Muscle of leg (tissue), 11 donors: Measurements from ENCODE around the gene NEGR1. TPM values are rescaled to one million over a fixed set of nuclear protein-coding genes. Genes with fewer than 3 reads are reported as not detected.
A peak's percentile ranks its signal among the peaks of the same experiment; 100 is the strongest.

Experiments used
- DNase-seq: peaks from one replicate; pipeline ENCODE4 v3.0.0; 2013
- H3K27ac ChIP-seq: one replicate; pipeline ENCODE4 v1.5.1; 2013; ENCODE audit warnings: mild to moderate bottlenecking, low read length, control low read depth
- H3K27me3 ChIP-seq: one replicate; pipeline ENCODE4 v1.6.1; 2013; ENCODE audit warnings: low read length; ENCODE audit not compliant: control insufficient read depth, insufficient read depth
- H3K36me3 ChIP-seq: one replicate; pipeline ENCODE4 v1.6.1; 2013; ENCODE audit warnings: low read length; ENCODE audit not compliant: control insufficient read depth, insufficient read depth
- H3K4me1 ChIP-seq: one replicate; pipeline ENCODE4 v1.6.1; 2013; ENCODE audit warnings: low read length; ENCODE audit not compliant: control insufficient read depth, insufficient read depth
- H3K4me3 ChIP-seq: one replicate; pipeline ENCODE4 v1.5.1; 2013; ENCODE audit warnings: low read length, control low read depth
- H3K9me3 ChIP-seq: replicated peaks from 2 replicates; pipeline ENCODE4 v1.6.1; 2013; ENCODE audit warnings: low read depth, low read length; ENCODE audit not compliant: control insufficient read depth
- WGBS: methylation state at CpG from one replicate; pipeline ENCODE4 v1.1.5; 2013; ENCODE audit warnings: missing lambda C conversion rate; ENCODE audit not compliant: insufficient coverage; 5-methylcytosine and 5-hydroxymethylcytosine counted together
- polyA plus RNA-seq, 8 donors: library from polyadenylated mRNA; unstranded; fragments of 120-200 nt; gene quantifications; one replicate each; pipeline versions ENCODE4 v1.2.1 to v1.2.3, GENCODE V29; 2013; ENCODE audit warnings: inconsistent platforms in 1 of 8, low replicate concordance in 1 of 8; ENCODE audit not compliant: insufficient read length in 8 of 8, insufficient read depth in 1 of 8
- total RNA-seq: library from RNA; stranded (reverse); fragments of 120-200 nt; gene quantifications from one replicate; pipeline ENCODE4 v1.2.4, GENCODE V29; 2013

Gene NEGR1
- total and polyA plus RNA-seq, 9 donors: 15.5 to 24.1 (median 22.1) TPM

GRCh38 chr1:71559880-71560279 is 722.5 kb downstream of the NEGR1 start:
- Histone ChIP-seq H3K27ac (no peak overlapping the region), H3K9me3 (no peaks in the 10 kb centered on the region), H3K27me3 (no peaks in the 10 kb centered on the region), H3K4me3 (no peak overlapping the region), H3K4me1 (no peaks in the 10 kb centered on the region), H3K36me3 (no peaks in the 10 kb centered on the region)
- no peak for DNase-seq
- WGBS: no CpG with 5 or more reads among the region's 1 CpG

- 92% methylated on average over 1 of the region's 2 CpGs for WGBS
- H3K4me3 ChIP-seq: no peak overlapping the region
- H3K27ac ChIP-seq: no peak overlapping the region
- no peaks in the 10 kb centered on the region for H3K4me1 ChIP-seq
- no peaks in the 10 kb centered on the region for H3K27me3 ChIP-seq
- no peaks in the 10 kb centered on the region for H3K36me3 ChIP-seq
- no peak for DNase-seq
- no peaks in the 10 kb centered on the region for H3K9me3 ChIP-seq
Observed at GRCh38 chr1:71557138-71557537, 725.2 kb downstream of the NEGR1 start.

GRCh38 chr1:71548398-71548890 is 733.9 kb downstream of the NEGR1 start:
- WGBS: no CpG with 5 or more reads among the region's 7 CpGs
- Histone ChIP-seq H3K27ac (no peak overlapping the region), H3K4me1 (no peaks in the 10 kb centered on the region), H3K4me3 (no peak overlapping the region), H3K9me3 (no peaks in the 10 kb centered on the region), H3K36me3 (no peaks in the 10 kb centered on the region), H3K27me3 (no peaks in the 10 kb centered on the region)
- DNase-seq: peak; percentile 3

- Histone ChIP-seq H3K9me3 (no peaks in the 10 kb centered on the region), H3K4me1 (no peaks in the 10 kb centered on the region), H3K36me3 (no peaks in the 10 kb centered on the region), H3K4me3 (no peak overlapping the region), H3K27me3 (no peaks in the 10 kb centered on the region), H3K27ac (no peak overlapping the region)
- 60% methylated on average over 1 of the region's 3 CpGs for WGBS
- DNase-seq: no peak
Observed at GRCh38 chr1:71542155-71542554, 740.2 kb downstream of the NEGR1 start.

GRCh38 chr1:71533950-71534349 is 748.4 kb downstream of the NEGR1 start:
- no CpG with 5 or more reads among the region's 2 CpGs for WGBS
- H3K9me3 ChIP-seq: no peaks in the 10 kb centered on the region
- H3K4me1 ChIP-seq: no peaks in the 10 kb centered on the region
- no peak overlapping the region for H3K4me3 ChIP-seq
- H3K27ac ChIP-seq: no peak overlapping the region
- no peaks in the 10 kb centered on the region for H3K36me3 ChIP-seq
- peak; percentile 52 for DNase-seq
- H3K27me3 ChIP-seq: no peaks in the 10 kb centered on the region

DNA sequence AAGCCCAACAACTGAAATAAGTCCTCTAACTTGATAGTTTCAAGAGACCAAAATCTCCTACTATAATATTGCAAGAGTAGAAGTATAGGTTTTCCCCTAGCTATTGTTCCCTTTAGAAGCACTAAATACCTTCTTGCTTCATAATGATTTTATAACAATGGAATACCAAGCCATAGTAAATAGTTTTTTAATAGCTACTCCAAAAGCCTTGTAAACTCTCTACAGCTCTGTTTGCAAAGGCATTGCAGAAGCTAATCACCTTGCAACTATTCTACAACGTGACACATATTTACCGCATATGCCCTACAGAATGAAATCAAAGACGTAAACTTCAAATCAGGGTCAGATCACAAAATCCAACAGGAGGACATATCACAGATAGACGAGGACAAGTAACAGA is 750.0 kb downstream of the NEGR1 start:
- Histone ChIP-seq H3K36me3 (no peaks in the 10 kb centered on the region), H3K4me3 (no peak overlapping the region), H3K27me3 (no peaks in the 10 kb centered on the region), H3K9me3 (no peaks in the 10 kb centered on the region), H3K27ac (no peak overlapping the region), H3K4me1 (no peaks in the 10 kb centered on the region)
- no peak for DNase-seq
- WGBS: 95% methylated on average over 4 of the region's 4 CpGs

- no peaks in the 10 kb centered on the region for H3K4me1 ChIP-seq
- H3K9me3 ChIP-seq: no peaks in the 10 kb centered on the region
Observed at GRCh38 chr1:71526824-71527223, 755.5 kb downstream of the NEGR1 start.

DNA sequence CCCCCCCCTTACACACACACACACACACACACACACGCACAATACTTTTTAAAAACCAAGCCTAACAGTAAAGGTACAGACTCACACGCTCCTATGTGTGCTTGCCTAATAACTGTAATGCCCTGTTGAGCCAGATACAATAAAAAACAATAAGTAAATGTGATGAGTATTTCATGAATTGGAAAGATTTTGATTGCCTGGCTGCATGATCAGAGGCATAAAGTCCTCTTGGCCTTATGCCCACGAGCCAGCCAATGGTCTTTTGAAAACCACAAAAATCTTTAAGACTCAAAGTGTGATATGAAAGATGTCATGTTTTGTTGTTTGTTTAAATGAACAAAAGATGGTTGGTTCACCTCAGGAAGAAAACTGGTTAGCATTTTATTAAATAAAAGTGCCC is 759.6 kb downstream of the NEGR1 start:
- DNase-seq: no peak
- H3K9me3 ChIP-seq: no peaks in the 10 kb centered on the region
- 38% methylated on average over 1 of the region's 3 CpGs for WGBS
- no peaks in the 10 kb centered on the region for H3K36me3 ChIP-seq
- H3K27ac ChIP-seq: no peak overlapping the region
- H3K27me3 ChIP-seq: no peaks in the 10 kb centered on the region
- no peaks in the 10 kb centered on the region for H3K4me1 ChIP-seq
- H3K4me3 ChIP-seq: no peak overlapping the region

More at GRCh38 chr1:71526824-71527223, 755.5 kb downstream of the NEGR1 start:
- Histone ChIP-seq H3K4me3 (no peak overlapping the region), H3K27ac (no peak overlapping the region), H3K36me3 (no peaks in the 10 kb centered on the region), H3K27me3 (no peaks in the 10 kb centered on the region)
- no peak for DNase-seq

GRCh38 chr1:71521655-71522264 is 760.6 kb downstream of the NEGR1 start:
- Histone ChIP-seq H3K4me1 (no peaks in the 10 kb centered on the region), H3K4me3 (no peak overlapping the region), H3K27me3 (no peaks in the 10 kb centered on the region), H3K36me3 (no peaks in the 10 kb centered on the region), H3K27ac (no peak overlapping the region), H3K9me3 (no peaks in the 10 kb centered on the region)
- peak; percentile 33 for DNase-seq
- WGBS: no CpG with 5 or more reads among the region's 1 CpG

- H3K4me3 ChIP-seq: no peak overlapping the region
- H3K27ac ChIP-seq: no peak overlapping the region
- DNase-seq: no peak
- peaks cover 12% of the 10 kb centered on the region for H3K9me3 ChIP-seq
- no peaks in the 10 kb centered on the region for H3K36me3 ChIP-seq
- H3K4me1 ChIP-seq: no peaks in the 10 kb centered on the region
- no peaks in the 10 kb centered on the region for H3K27me3 ChIP-seq
Observed at GRCh38 chr1:71511505-71511904, 770.8 kb downstream of the NEGR1 start.

DNA sequence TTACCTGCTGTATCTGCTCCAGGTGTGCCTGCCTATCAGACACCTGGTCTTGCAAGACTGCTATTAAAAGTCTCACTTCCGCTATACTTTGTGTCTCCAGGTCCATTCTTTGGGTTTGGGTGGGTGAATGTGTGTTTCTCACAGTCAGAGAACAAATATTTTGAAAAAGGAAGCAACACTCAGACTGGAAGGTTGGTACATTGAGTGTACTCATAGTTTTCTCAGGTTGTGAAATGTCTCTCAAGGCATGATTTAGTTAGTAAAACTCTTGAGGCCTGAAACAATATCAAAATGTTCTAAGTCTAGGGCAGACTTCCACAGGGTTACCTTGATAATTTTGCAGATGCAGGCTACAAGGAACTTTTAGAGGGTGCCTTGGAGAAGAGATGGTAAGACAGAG is 771.6 kb downstream of the NEGR1 start:
- 100% methylated on average over 1 of the region's 1 CpG for WGBS
- Histone ChIP-seq H3K4me1 (no peaks in the 10 kb centered on the region), H3K27me3 (no peaks in the 10 kb centered on the region), H3K4me3 (no peak overlapping the region), H3K9me3 (peaks cover 12% of the 10 kb centered on the region), H3K36me3 (no peaks in the 10 kb centered on the region), H3K27ac (no peak overlapping the region)
- DNase-seq: no peak
